IPS-11a (cell line): ENCODE data around the gene MYCBPAP.

Experiments used
- H3K4me3 ChIP-seq: one replicate; pipeline ENCODE4 v1.5.1; 2013; ENCODE audit warnings: low read depth, low read length, control low read depth

The MYCBPAP gene

DNA sequence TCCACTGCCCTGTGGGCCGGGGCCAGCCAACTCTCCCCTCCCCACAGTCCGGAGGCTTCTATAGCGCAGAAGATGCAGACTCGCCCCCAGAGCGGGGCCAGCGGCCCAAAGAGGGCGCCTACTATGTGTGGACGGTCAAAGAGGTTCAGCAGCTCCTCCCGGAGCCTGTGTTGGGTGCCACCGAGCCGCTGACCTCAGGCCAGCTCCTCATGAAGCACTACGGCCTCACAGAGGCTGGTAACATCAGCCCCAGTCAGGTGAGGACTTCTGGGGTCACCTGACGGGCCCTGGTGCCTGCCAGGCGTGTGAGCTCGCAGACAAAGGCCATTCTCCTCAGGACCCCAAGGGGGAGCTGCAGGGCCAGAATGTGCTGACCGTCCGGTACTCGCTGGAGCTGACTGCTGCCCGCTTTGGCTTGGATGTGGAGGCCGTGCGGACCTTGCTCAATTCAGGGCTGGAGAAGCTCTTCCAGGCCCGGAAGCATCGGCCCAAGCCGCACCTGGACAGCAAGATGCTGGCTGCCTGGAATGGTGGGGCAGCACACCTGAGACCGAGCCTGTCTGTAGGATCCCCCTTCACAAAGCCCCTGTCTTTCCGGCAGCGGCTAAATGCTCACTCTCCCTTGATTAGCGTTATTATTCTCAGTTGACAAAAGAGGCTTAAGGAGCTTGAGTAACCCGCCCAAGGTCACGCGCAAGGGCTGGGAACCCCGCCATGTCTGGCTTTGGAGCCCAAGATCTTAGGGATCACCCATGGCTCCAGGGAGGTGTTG is 42.6 kb downstream of the MYCBPAP start:
- no peak overlapping the region for H3K4me3 ChIP-seq

DNA sequence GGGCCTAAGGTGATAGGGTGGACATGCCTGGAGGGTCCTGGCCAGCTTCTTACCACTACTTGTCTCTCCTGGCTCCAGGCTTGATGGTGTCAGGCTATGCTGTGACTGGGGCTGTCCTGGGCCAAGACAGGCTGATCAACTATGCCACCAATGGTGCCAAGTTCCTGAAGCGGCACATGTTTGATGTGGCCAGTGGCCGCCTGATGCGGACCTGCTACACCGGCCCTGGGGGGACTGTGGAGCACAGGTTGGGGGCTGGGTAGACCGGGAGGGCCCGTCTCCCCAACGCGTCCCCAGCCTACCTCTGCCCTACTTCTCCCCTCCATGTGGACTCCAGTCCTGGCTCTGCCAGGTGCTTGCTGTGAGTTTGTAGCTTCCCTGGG is 43.2 kb downstream of the MYCBPAP start:
- no peak overlapping the region for H3K4me3 ChIP-seq

DNA sequence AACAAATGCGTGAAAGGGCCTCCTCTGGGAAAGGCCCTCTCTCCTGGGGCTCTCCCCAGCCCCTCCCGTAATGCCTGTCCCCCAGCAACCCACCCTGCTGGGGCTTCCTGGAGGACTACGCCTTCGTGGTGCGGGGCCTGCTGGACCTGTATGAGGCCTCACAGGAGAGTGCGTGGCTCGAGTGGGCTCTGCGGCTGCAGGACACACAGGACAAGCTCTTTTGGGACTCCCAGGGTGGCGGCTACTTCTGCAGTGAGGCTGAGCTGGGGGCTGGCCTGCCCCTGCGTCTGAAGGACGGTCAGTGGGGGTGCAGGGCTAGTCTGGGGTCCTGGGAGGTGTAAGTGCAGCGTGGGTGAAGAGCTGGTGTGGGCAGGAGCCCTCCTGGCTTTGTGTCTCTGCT is 43.6 kb downstream of the MYCBPAP start:
- no peak overlapping the region for H3K4me3 ChIP-seq

DNA sequence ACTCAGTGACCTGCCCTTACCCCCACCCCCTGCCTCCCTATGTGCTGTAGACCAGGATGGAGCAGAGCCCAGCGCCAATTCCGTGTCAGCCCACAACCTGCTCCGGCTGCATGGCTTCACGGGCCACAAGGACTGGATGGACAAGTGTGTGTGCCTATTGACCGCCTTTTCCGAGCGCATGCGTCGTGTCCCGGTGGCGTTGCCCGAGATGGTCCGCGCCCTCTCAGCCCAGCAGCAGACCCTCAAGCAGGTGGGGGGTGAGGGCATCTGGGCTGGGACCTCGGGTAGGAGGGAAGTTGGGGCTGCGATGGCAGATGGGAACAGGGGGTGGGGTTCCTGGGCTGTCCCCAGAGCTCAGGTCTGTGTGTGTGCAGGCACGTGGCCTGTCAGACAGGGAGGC is 46.0 kb downstream of the MYCBPAP start:
- no peak overlapping the region for H3K4me3 ChIP-seq

DNA sequence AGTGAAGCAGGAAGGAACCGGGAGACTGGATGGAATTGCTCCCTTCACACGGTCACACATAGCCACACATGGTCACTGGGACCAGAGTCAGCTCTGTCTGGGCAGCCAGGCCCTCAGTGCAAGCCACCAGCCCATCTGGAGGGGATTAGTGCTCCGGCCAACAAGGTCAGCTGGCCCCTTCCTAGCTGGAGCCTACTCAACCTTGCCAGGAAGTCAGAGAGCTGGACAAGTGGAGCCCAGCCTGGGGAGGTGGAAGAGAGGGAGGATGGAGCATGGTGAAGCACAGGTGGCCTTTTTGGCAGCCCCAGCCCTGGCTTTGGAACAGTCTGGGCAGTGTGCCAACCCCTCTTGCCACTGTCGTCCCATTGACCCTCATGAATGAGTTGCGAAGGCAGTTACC is 48.6 kb downstream of the MYCBPAP start:
- H3K4me3 ChIP-seq = no peak overlapping the region

DNA sequence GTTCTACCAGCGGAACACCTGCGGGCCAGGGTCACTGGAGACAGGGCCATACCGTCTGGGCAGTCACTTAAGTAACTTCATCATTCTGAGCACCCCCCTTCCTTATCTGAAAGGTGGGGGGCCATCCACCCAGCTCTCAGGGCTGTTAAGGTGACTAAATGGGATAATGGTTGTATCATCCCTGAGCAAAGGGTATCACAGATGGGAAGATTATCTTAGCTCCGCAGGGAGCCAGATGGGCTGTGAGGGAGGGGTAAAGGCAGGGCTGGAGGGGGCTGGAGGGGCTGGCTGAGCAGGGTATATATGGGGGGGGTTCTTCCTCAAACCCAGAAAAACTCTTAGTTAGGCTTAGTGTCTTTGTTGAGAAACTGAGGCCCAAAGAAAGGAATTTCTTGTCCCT is 49.4 kb downstream of the MYCBPAP start:
- no peak overlapping the region for H3K4me3 ChIP-seq

DNA sequence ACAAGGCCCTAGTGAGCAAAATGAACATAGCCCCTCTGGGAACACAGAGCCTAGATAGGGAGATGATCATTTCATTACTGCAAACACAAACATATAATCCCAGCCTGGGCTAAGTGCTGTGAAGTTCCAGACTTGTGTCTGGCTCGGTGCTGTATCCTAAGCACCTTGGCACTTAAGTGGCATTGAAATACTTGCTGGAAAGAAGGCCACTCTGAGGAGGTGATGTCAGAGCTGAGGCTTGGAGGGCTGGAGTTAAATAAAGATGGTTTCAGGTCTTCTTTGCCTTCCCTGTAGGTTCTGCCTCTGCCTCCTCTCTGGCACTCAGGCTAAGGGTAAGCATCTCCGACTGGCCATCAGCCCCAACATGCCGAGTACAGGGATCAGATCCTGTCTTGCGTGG is 49.9 kb downstream of the MYCBPAP start:
- H3K4me3 ChIP-seq = no peak overlapping the region

DNA sequence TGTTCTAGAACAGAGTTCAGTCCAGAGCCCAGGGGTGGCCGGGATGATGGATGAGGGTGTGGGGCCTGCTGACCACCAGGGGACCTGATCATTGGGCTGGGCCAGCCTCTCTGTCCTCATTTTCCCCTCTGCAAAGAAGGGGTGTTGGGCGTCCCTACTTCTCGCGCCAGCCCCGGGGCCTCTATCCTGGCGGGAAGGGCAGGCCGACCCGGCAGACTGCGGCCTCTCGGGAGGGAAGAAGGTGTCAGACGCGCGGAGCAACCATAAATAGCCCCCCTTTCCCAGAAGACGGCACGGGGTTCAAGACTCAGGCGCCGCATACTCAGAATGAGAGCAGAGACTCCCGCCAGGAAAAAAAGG is 50.3 kb downstream of the MYCBPAP start:
- no peak overlapping the region for H3K4me3 ChIP-seq

DNA sequence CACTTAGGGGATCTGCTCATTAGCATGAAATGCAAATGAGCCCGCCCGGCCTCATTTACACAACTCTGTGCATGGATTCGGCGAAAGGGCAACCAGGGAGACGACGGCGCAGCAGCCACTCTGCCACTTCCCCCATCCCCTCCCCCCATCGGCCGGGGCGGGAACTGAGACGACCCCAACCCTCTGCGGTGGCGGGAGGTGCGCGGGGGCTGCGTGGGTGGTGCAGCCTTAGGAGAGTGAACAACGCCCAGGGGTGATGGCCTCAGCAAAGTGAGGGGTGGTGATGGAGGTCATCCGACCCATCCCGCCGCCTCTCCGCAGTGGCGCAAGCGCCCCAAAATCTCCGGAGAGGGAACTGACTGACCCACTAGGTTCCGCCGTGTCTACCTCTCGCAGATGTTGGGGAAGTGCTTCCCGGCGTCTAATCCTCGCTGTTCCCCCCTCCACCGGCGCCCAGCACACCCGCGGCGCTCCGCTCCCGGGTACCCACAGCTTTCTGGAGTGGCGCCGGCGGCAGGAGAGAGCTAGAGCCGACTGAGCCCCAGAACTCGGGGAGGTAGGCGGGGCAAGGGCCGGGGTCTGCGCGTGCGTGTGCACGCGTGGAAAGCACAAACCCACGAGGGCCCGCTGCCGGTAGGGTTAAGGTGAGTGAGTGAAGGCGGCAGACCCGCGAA is 50.8 kb downstream of the MYCBPAP start:
- peak overlapping the region; percentile 29 for H3K4me3 ChIP-seq

DNA sequence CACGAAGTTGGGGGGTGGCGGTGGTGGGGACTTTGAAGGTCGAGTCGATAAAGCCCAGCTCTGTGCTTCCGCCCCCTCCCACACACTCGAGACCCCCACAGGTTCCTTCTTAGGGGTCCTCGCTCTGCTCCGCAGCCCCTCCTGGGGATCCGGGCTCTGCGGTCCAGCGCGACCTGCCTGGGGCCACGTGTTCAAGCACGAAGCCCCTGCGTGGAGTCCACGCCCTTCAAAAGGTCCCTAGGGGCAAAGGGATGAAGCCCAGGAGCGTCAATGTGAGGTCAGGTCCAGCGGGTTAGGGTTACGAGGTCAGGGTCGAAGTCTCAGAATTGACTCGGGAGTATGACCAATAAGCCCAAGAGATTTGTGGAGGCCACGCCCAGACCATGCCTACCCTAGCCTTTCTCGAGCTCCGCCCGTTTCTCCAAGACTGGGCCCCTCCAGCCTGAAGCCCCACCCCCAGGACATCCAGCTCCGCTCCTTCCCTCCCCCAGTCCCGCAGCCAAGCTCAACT is 51.5 kb downstream of the MYCBPAP start:
- peak overlapping the region; percentile 29 for H3K4me3 ChIP-seq

DNA sequence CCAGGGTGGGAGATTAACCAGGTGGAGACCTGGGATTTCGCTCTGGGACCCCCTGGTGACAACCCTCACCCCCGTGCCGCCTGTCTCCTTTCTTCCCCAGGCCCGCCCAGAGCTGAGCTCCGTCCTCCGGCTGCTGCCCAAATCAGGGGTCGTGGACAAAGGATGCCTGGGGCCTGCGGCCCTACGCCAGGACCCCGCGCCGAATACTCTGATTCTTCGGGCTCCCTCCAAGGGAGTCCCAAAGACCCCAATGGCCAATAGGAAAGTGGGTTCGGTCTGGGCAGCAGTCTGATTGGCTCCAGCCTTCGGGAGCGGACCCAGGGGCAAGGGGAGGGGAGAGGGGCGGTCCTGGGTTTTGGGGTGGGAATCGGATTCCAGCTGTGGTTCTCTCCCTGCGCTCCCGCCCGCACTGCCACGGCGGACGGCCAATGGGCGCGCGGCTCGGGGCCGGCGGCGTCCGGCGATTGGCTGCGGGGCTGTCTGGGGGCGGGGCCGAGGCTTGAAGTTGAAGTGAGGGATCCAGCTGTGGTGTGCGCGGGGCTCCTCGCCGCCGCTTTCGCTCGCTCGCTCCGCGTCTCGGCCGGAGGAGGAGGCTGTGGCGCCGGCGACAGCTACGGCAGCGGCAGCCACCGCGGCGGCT is 52.1 kb downstream of the MYCBPAP start, which contains the start of gene CACNA1G:
Gene CACNA1G (plus strand): TSS at position 531 of the 640 bp plus-strand sequence. CDS start 745 bp downstream, outside the sequence.
- H3K4me3 ChIP-seq = peak within 1 kb of the TSS; percentile 29

DNA sequence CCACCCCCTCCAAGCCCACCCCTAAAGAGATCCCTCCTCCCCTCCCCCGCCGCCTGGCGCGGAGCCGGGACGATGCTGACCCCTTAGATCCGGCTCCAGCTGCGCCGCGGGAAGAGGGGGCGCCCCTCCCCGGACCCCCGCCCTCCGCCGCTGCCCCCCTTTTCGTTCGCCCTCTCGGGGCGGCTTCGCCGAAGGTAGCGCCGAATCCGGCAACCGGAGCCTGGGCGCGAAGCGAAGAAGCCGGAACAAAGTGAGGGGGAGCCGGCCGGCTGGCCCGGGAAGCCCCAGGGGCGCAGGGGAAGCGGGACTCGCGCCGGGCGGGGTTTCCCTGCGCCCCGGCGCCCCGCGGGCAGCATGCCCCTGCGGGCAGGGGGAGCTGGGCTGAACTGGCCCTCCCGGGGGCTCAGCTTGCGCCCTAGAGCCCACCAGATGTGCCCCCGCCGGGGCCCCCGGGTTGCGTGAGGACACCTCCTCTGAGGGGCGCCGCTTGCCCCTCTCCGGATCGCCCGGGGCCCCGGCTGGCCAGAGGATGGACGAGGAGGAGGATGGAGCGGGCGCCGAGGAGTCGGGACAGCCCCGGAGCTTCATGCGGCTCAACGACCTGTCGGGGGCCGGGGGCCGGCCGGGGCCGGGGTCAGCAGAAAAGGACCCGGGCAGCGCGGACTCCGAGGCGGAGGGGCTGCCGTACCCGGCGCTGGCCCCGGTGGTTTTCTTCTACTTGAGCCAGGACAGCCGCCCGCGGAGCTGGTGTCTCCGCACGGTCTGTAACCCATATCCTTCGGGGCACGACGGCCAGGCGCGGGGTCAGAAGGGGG is 52.9 kb downstream of the MYCBPAP start:
- H3K4me3 ChIP-seq = peak overlapping the region; percentile 10

DNA sequence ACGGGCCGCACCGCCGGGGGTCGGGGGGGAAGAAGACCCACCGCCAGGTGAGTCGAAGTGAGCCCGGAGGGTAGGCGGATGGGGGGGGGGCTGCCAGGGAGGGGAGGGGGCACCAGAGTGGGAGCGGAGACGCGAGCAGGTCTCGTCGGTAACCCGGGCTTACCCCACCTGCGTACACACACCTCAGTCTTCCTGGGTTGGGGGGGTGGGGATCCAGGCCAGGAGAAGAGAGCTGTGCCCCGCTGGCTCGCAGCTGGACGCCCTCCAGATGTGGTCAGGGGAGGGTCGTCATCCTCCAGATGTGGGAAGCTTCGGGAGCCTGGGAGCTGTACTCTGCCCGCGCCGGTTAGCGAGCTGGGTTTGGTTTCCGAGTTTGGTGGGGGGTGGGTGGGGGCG is 53.5 kb downstream of the MYCBPAP start:
- H3K4me3 ChIP-seq = peak overlapping the region; percentile 17

DNA sequence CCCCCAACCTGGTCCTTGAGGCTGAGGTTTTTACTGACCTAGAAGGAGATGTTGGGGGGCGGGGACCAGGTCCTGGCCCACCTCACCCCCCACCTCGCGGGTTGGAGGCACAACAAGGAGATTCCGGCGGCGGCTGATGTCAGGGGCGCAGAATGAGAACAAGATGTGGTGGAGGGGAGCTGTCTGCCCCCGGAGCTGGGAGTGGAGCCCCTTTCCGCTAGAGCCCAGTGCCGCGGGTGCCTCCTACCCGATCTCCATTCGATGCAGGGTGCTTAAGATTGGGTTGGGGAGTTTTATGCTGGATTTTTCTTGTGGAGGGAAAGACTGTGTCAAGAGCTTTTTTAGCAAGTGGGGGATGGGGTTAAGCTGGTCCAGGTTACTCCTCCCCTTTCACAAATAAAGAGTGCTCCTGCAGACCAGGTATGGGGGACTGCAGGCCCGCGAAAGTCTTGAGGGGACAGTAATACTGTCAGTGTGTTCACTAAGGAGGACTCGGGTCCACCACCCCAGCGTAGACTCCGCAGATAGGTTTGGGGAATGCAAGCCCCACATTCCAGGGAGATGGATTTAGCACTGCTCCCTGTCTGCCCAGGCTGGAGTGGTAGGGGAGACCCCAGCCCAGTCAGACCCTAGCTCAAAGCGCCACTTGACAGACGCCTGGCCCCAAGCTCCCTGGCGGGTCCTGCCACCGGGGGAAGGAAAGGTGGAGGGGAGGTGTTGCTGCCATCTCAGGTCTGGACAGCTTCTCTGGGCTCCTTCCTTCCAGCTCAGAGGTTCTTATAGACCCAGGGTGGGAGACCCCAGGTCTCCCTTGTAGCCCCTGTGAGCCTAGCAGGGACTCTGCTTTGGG is 54.2 kb downstream of the MYCBPAP start:
- H3K4me3 ChIP-seq = peak overlapping the region; percentile 24

DNA sequence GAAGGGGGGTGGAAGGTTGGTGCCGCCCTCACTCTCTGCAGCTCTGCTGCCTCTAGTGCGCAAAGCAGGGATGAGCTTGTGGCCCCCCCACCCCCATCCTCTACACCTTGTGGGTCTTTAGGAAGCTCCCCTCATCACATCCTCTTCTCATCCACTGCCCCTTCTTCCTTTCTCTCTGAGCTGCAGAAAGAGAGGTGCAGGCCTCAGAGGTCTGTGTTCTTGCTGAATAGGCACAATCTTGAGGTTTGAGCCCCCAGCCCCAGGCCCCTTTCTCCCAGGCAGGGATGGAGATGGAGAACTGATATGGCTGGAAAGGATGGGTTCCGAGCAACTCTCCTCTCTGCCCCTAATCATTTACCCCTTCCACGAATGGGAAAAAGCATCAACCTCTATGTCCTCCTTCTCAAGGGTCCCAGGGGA is 54.9 kb downstream of the MYCBPAP start:
- H3K4me3 ChIP-seq = no peak overlapping the region

DNA sequence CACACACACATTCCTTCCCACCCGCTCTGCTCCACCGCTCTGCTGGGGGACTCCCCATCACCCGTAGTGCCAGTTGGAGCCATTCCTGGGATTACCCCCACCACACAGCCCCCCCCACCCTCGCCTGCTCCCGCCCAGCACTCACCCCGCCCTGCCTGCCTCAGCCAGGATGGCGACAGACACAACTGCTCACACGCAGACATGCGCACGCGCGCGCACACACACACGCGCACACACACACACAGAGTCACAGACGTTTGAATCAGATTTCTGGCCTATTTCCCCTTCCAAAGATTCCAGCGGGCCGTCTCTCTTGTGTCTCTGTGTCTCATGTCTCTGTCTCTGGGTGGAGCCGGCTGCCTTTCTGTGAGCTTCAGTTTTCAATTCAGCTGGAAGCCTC is 56.7 kb downstream of the MYCBPAP start:
- H3K4me3 ChIP-seq = no peak overlapping the region

DNA sequence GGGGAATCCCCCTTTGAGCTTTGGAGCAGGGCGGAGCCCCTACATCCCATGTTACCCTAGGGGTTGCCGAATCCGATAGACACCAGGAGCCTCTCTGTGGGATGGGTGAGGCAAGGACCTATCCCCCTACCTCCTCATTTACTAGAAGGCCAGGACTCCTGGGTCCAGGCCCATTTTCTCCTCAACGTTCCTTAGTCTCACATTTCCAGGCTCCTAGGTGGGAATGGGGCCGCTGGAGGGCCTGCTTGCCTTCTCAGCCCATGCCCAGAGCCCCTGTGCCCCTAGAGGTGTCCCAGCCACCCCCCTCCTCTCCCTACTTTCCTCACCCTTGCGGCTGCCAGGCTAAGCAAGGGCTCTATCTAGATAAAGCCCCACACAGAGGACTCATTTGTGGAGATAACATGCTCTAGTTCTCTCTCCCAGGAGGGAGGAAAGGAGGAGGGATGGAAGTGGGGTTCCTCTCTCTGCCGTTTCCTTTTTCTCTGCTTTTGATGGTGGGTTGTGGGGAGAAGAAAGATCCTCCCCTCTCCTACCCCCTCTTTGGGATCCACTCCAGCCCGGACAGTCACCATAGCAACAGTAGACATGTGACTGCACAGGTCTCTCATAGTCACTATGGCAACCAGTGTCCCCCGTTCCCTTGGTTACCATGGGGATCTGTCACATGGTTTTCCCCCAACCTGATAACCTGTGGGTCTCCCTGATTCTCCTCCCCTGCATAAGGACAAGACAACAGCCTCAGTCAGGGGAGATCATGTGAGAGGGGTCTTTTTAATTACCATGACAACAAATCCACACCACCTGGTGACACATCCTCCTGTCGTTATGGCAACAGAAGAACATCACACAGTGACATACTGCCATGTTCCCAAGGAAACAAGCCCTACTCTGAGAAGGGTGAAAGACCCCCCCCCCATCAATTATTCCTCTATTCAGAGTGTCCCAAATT is 57.4 kb downstream of the MYCBPAP start:
- no peak overlapping the region for H3K4me3 ChIP-seq

DNA sequence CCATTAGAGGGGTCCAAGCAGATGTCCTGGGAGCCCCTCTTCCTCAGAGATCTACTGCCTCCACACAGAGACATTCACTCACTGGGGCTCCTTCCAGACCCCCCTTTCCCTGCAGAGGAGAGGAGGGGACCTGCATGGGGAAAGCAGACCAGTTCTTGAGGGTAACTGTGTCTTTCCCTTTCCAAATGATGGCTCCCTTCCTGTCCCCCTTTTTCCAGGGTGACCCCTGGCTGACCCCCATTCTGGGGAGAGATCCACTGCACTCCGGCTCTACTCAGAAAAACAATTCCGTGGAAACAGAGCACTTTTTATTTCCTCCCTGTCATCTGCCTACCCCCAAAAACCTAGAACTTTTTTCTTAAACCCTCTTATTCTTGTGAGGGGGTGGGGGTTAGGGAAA is 58.6 kb downstream of the MYCBPAP start:
- H3K4me3 ChIP-seq = no peak overlapping the region

DNA sequence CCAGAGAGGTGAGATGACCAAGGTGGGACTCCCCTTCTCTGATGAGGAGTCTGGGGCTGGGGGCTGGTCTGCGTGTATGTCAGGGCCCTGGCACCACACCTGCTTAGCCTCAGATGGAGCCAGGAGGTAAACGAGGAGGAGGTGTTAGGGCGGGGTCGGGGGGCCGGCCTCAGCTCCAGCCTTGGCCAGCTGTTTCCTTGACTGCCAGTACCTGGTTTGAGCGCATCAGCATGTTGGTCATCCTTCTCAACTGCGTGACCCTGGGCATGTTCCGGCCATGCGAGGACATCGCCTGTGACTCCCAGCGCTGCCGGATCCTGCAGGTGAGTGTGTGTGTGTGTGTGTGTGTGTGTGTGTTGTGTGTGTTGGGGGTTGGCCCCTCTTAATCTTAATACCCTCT is 60.4 kb downstream of the MYCBPAP start:
- no peak overlapping the region for H3K4me3 ChIP-seq
